Adipocyte (in vitro differentiated cells): ENCODE data around the gene PNPO.

ENCODE experiments used
- DNase-seq: peaks from one replicate; pipeline ENCODE4 v3.0.0-alpha.2; 2015; ENCODE audit warnings: low read depth
- H3K27me3 ChIP-seq: replicated peaks from 2 replicates; pipeline ENCODE4 v1.7.0; 2013; ENCODE audit warnings: mild to moderate bottlenecking, low read length, moderate library complexity; ENCODE audit not compliant: control insufficient read depth, insufficient read depth
- H3K36me3 ChIP-seq: 2 replicates; pipeline ENCODE4 v1.7.0; 2013; ENCODE audit warnings: low read length, mild to moderate bottlenecking, moderate library complexity; ENCODE audit not compliant: control insufficient read depth, insufficient read depth, severe bottlenecking
- H3K4me1 ChIP-seq: 2 replicates; pipeline ENCODE4 v1.7.0; 2013; ENCODE audit warnings: mild to moderate bottlenecking, low read length, moderate library complexity; ENCODE audit not compliant: control insufficient read depth, insufficient read depth
- H3K4me3 ChIP-seq: 2 replicates; pipeline ENCODE4 v1.7.0; 2013; ENCODE audit warnings: mild to moderate bottlenecking, low read length, moderate library complexity
- H3K9ac ChIP-seq: 2 replicates; pipeline ENCODE4 v1.7.0; 2013; ENCODE audit warnings: mild to moderate bottlenecking, low read length, moderate library complexity
- H3K9me3 ChIP-seq: 2 replicates; pipeline ENCODE4 v1.7.0; 2013; ENCODE audit warnings: mild to moderate bottlenecking, low read length, moderate library complexity; ENCODE audit not compliant: control insufficient read depth

PNPO gene

GRCh38 chr17:47941246-47942095, at the start of gene PNPO:
PNPO (plus strand) TSS chr17:47941571; CDS start chr17:47941676, 105 bp downstream.
- no peaks in the 10 kb centered on the region for H3K27me3 ChIP-seq
- DNase-seq = peak; percentile 99
- H3K36me3 ChIP-seq = peaks cover 20% of the 10 kb centered on the region
- H3K4me1 ChIP-seq = peaks cover 29% of the 10 kb centered on the region
- peak within 1 kb of the TSS; percentile 90 for H3K4me3 ChIP-seq
- H3K9me3 ChIP-seq = no peaks in the 10 kb centered on the region
- peak within 1 kb of the TSS; percentile 92 for H3K9ac ChIP-seq

- Histone ChIP-seq H3K9me3 (no peaks in the 10 kb centered on the region), H3K36me3 (no peaks in the 10 kb centered on the region), H3K9ac (peak overlapping the region; percentile 97), H3K4me3 (peak overlapping the region; percentile 96), H3K4me1 (peaks cover 28% of the 10 kb centered on the region), H3K27me3 (no peaks in the 10 kb centered on the region)
- DNase-seq = no peak
Observed at GRCh38 chr17:47894498-47895346, 46.6 kb upstream of the PNPO start.

GRCh38 chr17:47895347-47895855, 46.0 kb upstream of the PNPO start:
- DNase-seq = peak; percentile 70
- H3K9ac ChIP-seq = peak overlapping the region; percentile 97
- H3K4me3 ChIP-seq = peak overlapping the region; percentile 96
- H3K36me3 ChIP-seq = no peaks in the 10 kb centered on the region
- no peaks in the 10 kb centered on the region for H3K9me3 ChIP-seq
- H3K4me1 ChIP-seq = peaks cover 35% of the 10 kb centered on the region
- no peaks in the 10 kb centered on the region for H3K27me3 ChIP-seq

- peak; percentile 99 for DNase-seq
- H3K4me3 ChIP-seq = peak within 1 kb of the TSS; percentile 96
- peaks cover 40% of the 10 kb centered on the region for H3K4me1 ChIP-seq
Observed at GRCh38 chr17:47895856-47896671, 45.3 kb upstream of the PNPO start, which contains the start of gene SP2. SP2 (plus strand) TSS chr17:47896236; CDS start chr17:47896287, 51 bp downstream.

GRCh38 chr17:47896672-47897490, 44.5 kb upstream of the PNPO start:
- H3K9me3 ChIP-seq = no peaks in the 10 kb centered on the region
- H3K4me1 ChIP-seq = peaks cover 40% of the 10 kb centered on the region
- H3K36me3 ChIP-seq = no peaks in the 10 kb centered on the region
- peak overlapping the region; percentile 98 for H3K9ac ChIP-seq
- no peaks in the 10 kb centered on the region for H3K27me3 ChIP-seq
- peak overlapping the region; percentile 93 for H3K4me3 ChIP-seq
- DNase-seq = peak; percentile 49

More at GRCh38 chr17:47895856-47896671, 45.3 kb upstream of the PNPO start, which contains the start of gene SP2:
- H3K9ac ChIP-seq = peak within 1 kb of the TSS; percentile 98
- H3K27me3 ChIP-seq = no peaks in the 10 kb centered on the region
- H3K36me3 ChIP-seq = no peaks in the 10 kb centered on the region
- no peaks in the 10 kb centered on the region for H3K9me3 ChIP-seq

- no peak for DNase-seq
- Histone ChIP-seq H3K4me3 (peak overlapping the region; percentile 93), H3K4me1 (peaks cover 40% of the 10 kb centered on the region), H3K36me3 (no peaks in the 10 kb centered on the region), H3K9ac (peak overlapping the region; percentile 98), H3K27me3 (no peaks in the 10 kb centered on the region), H3K9me3 (no peaks in the 10 kb centered on the region)
Observed at GRCh38 chr17:47897561-47897960, 43.8 kb upstream of the PNPO start.

GRCh38 chr17:47898241-47898640, 43.1 kb upstream of the PNPO start:
- Histone ChIP-seq H3K4me3 (no peak overlapping the region), H3K36me3 (no peaks in the 10 kb centered on the region), H3K4me1 (peaks cover 40% of the 10 kb centered on the region), H3K9ac (no peak overlapping the region), H3K27me3 (no peaks in the 10 kb centered on the region), H3K9me3 (no peaks in the 10 kb centered on the region)
- DNase-seq = no peak

- Histone ChIP-seq H3K4me1 (peaks cover 40% of the 10 kb centered on the region), H3K4me3 (no peak overlapping the region), H3K27me3 (no peaks in the 10 kb centered on the region), H3K36me3 (no peaks in the 10 kb centered on the region), H3K9me3 (no peaks in the 10 kb centered on the region), H3K9ac (no peak overlapping the region)
- DNase-seq = no peak
Observed at GRCh38 chr17:47899643-47900042, 41.7 kb upstream of the PNPO start.

- no peaks in the 10 kb centered on the region for H3K27me3 ChIP-seq
- DNase-seq = no peak
- no peak overlapping the region for H3K9ac ChIP-seq
- no peak overlapping the region for H3K4me3 ChIP-seq
- no peaks in the 10 kb centered on the region for H3K36me3 ChIP-seq
- H3K9me3 ChIP-seq = no peaks in the 10 kb centered on the region
- peaks cover 54% of the 10 kb centered on the region for H3K4me1 ChIP-seq
Observed at GRCh38 chr17:47901423-47901822, 39.9 kb upstream of the PNPO start.
